Hepatocyte (in vitro differentiated cells): ENCODE data around the gene ZSWIM3.

Experiments used
- EZH2 ChIP-seq: fragments of 200-600 bp; sonication (generic); IDR thresholded peaks from 2 replicates; pipeline ENCODE4 v1.6.1; 2016; ENCODE audit warnings: antibody characterized with exemption, mild to moderate bottlenecking, borderline replicate concordance
- TF ChIP-seq, protein P1 (sequence below): fragments of 200-600 bp; sonication (generic); IDR thresholded peaks from 2 replicates; pipeline ENCODE4 v1.5.1; 2016; ENCODE audit warnings: antibody characterized with exemption, mild to moderate bottlenecking; ENCODE audit not compliant: poor library complexity

GRCh38 chr20:45919542-45920399 lies 62.4 kb downstream of the ZSWIM3 start:
- TF ChIP-seq, protein P1, sequence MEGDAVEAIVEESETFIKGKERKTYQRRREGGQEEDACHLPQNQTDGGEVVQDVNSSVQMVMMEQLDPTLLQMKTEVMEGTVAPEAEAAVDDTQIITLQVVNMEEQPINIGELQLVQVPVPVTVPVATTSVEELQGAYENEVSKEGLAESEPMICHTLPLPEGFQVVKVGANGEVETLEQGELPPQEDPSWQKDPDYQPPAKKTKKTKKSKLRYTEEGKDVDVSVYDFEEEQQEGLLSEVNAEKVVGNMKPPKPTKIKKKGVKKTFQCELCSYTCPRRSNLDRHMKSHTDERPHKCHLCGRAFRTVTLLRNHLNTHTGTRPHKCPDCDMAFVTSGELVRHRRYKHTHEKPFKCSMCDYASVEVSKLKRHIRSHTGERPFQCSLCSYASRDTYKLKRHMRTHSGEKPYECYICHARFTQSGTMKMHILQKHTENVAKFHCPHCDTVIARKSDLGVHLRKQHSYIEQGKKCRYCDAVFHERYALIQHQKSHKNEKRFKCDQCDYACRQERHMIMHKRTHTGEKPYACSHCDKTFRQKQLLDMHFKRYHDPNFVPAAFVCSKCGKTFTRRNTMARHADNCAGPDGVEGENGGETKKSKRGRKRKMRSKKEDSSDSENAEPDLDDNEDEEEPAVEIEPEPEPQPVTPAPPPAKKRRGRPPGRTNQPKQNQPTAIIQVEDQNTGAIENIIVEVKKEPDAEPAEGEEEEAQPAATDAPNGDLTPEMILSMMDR = no peak
- no peak for TF ChIP-seq EZH2
